Activated CD4-positive, alpha-beta T cell treated with anti-CD3 and anti-CD28 coated beads, Interleukin-2, amount 50 U/mL, for 16 hours (primary cell): ENCODE results near the gene MYO15B.

Experiments
- DNase-seq: peaks from one replicate; pipeline ENCODE4 v3.0.0-alpha.2; 2020

MYO15B gene

DNA sequence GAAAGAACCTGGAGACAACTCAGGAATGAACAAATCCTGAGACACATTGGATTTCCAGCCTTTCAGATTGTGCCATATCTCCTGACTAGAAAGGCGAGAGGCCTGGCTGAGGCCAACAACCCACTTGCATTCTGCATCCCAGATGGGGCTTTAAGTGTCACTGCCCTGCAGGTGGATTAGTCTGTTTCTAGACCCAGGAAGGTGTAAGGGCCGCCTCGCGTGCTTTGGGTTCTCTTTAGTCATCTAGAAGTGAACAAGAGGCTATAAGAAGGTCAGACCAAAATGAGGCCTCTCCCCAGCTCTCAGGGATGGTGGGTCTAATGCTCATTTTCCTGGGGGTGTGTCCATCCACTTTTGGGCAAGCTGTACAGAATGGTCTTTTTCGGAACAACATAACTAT is 84.4 kb downstream of the MYO15B start:
- no peak for DNase-seq

- DNase-seq = no peak
Observed at GRCh38 chr17:75673487-75673886, 85.9 kb downstream of the MYO15B start.
